Measurements from ENCODE around the gene PTPRZ1.

The PTPRZ1 gene

DNA sequence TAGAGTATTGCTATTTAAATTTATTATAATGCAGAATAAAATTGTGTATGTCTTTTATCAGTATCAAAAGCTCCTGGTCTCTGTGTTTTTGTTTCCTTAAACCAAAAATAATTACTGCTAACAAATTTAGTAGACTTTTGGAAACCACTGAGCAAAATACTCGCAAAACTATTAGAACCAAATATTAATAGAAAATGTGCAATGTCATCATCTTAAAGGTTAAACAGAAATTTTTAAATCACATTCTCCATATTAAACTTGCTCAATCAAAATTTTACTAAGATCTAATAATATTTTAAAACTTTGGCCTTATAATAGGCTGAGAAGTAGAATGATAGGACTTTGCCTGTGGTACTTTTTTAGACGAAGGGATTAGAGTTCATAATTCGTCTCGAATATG lies 222.7 kb downstream of the PTPRZ1 start:
- DNase-seq (ENCODE audit: low read depth in 1 of 2, low spot score in 1 of 2) = no peak
- H3K27me3 ChIP-seq (ENCODE audit: insufficient read depth, poor library complexity, severe bottlenecking) = no peaks in the 10 kb centered on the region
- no peak overlapping the region for H3K27ac ChIP-seq (replicated peaks)
- TF ChIP-seq SPI1 (IDR thresholded peaks at IDR 0.05; ENCODE audit: borderline replicate concordance, low read depth) = no peak
- TF ChIP-seq, protein P1, sequence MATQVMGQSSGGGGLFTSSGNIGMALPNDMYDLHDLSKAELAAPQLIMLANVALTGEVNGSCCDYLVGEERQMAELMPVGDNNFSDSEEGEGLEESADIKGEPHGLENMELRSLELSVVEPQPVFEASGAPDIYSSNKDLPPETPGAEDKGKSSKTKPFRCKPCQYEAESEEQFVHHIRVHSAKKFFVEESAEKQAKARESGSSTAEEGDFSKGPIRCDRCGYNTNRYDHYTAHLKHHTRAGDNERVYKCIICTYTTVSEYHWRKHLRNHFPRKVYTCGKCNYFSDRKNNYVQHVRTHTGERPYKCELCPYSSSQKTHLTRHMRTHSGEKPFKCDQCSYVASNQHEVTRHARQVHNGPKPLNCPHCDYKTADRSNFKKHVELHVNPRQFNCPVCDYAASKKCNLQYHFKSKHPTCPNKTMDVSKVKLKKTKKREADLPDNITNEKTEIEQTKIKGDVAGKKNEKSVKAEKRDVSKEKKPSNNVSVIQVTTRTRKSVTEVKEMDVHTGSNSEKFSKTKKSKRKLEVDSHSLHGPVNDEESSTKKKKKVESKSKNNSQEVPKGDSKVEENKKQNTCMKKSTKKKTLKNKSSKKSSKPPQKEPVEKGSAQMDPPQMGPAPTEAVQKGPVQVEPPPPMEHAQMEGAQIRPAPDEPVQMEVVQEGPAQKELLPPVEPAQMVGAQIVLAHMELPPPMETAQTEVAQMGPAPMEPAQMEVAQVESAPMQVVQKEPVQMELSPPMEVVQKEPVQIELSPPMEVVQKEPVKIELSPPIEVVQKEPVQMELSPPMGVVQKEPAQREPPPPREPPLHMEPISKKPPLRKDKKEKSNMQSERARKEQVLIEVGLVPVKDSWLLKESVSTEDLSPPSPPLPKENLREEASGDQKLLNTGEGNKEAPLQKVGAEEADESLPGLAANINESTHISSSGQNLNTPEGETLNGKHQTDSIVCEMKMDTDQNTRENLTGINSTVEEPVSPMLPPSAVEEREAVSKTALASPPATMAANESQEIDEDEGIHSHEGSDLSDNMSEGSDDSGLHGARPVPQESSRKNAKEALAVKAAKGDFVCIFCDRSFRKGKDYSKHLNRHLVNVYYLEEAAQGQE (IDR thresholded peaks at IDR 0.05; ENCODE audit: insufficient replicate concordance, low read depth) = no peak
- TF ChIP-seq, protein P2, sequence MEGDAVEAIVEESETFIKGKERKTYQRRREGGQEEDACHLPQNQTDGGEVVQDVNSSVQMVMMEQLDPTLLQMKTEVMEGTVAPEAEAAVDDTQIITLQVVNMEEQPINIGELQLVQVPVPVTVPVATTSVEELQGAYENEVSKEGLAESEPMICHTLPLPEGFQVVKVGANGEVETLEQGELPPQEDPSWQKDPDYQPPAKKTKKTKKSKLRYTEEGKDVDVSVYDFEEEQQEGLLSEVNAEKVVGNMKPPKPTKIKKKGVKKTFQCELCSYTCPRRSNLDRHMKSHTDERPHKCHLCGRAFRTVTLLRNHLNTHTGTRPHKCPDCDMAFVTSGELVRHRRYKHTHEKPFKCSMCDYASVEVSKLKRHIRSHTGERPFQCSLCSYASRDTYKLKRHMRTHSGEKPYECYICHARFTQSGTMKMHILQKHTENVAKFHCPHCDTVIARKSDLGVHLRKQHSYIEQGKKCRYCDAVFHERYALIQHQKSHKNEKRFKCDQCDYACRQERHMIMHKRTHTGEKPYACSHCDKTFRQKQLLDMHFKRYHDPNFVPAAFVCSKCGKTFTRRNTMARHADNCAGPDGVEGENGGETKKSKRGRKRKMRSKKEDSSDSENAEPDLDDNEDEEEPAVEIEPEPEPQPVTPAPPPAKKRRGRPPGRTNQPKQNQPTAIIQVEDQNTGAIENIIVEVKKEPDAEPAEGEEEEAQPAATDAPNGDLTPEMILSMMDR (IDR thresholded peaks at IDR 0.05; ENCODE audit: insufficient read depth, low read length) = no peak
- TF ChIP-seq GABPA (IDR thresholded peaks at IDR 0.05; ENCODE audit: low read depth) = no peak
- TF ChIP-seq POLR2AphosphoS5 (IDR thresholded peaks at IDR 0.05; ENCODE audit: low read depth) = no peak
- H3K4me3 ChIP-seq (replicated peaks; ENCODE audit: insufficient read depth, low read length) = no peak overlapping the region

DNA sequence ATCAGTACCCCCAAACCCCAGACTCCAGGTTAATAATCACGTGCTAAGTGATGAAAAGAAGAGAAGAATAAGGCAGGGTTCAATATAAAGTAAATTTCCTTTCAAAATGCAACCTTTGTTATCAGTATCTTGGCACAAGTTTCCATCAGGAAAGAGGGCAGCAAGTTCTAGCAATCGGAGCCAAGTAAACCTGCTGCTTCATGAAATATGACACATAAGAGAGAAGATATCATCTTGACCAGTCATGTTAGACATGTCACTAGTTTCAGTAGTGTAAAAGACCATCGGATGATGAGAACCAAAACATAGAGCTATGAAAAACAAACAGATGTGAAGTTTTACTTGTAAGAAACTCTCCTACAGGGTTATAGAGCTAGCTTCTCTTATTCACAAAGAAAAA lies 227.1 kb downstream of the PTPRZ1 start:
- TF ChIP-seq, protein P1 (IDR thresholded peaks at IDR 0.05; ENCODE audit: insufficient replicate concordance, low read depth) = no peak
- TF ChIP-seq, protein P2 (IDR thresholded peaks at IDR 0.05; ENCODE audit: insufficient read depth, low read length) = no peak
- TF ChIP-seq POLR2AphosphoS5 (IDR thresholded peaks at IDR 0.05; ENCODE audit: low read depth) (no peak), GABPA (IDR thresholded peaks at IDR 0.05; ENCODE audit: low read depth) (no peak), SPI1 (IDR thresholded peaks at IDR 0.05; ENCODE audit: borderline replicate concordance, low read depth) (no peak)
- Histone ChIP-seq H3K4me3 (replicated peaks; ENCODE audit: insufficient read depth, low read length) (no peak overlapping the region), H3K27ac (replicated peaks) (no peak overlapping the region), H3K27me3 (ENCODE audit: insufficient read depth, poor library complexity, severe bottlenecking) (no peaks in the 10 kb centered on the region)
- no peak for DNase-seq (ENCODE audit: low read depth in 1 of 2, low spot score in 1 of 2)

DNA sequence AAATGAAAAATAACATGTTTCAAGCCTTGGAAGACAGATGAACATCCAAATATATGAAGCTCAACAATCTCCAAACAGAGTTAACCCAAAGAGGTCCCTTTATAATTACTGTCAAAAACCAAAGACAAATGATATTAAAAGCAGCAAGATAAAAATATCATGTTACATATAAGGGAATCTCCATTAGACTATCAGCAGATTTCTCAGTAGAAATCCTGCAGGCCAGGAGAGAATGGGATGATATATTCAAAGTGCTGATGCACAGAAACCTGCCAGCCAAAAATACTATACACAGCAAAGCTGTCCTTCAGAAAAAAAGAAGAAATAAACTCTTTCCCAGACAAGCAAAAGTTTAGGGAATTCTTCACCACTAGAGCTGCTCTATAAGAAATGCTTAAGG lies 230.1 kb downstream of the PTPRZ1 start:
- Histone ChIP-seq H3K27ac (replicated peaks) (no peak overlapping the region), H3K4me3 (replicated peaks; ENCODE audit: insufficient read depth, low read length) (no peak overlapping the region), H3K27me3 (ENCODE audit: insufficient read depth, poor library complexity, severe bottlenecking) (no peaks in the 10 kb centered on the region)
- DNase-seq (ENCODE audit: low read depth in 1 of 2, low spot score in 1 of 2) = no peak
- no peak for TF ChIP-seq SPI1 (IDR thresholded peaks at IDR 0.05; ENCODE audit: borderline replicate concordance, low read depth)
- TF ChIP-seq, protein P2 (IDR thresholded peaks at IDR 0.05; ENCODE audit: insufficient read depth, low read length) = no peak
- TF ChIP-seq, protein P1 (IDR thresholded peaks at IDR 0.05; ENCODE audit: insufficient replicate concordance, low read depth) = no peak
- no peak for TF ChIP-seq POLR2AphosphoS5 (IDR thresholded peaks at IDR 0.05; ENCODE audit: low read depth)
- TF ChIP-seq GABPA (IDR thresholded peaks at IDR 0.05; ENCODE audit: low read depth) = no peak

Data from HL-60 (cell line).